EL (cell line): ENCODE data around the gene FCAMR.
"Not testable (repeated sequence)": the region's sequence is repeated elsewhere in the genome, so short reads cannot be mapped to it uniquely, and the experiment has no call there.

Source experiments
- DNase-seq: peaks from one replicate; pipeline ENCODE4 v3.0.0-alpha.2; 2016

The FCAMR gene

DNA sequence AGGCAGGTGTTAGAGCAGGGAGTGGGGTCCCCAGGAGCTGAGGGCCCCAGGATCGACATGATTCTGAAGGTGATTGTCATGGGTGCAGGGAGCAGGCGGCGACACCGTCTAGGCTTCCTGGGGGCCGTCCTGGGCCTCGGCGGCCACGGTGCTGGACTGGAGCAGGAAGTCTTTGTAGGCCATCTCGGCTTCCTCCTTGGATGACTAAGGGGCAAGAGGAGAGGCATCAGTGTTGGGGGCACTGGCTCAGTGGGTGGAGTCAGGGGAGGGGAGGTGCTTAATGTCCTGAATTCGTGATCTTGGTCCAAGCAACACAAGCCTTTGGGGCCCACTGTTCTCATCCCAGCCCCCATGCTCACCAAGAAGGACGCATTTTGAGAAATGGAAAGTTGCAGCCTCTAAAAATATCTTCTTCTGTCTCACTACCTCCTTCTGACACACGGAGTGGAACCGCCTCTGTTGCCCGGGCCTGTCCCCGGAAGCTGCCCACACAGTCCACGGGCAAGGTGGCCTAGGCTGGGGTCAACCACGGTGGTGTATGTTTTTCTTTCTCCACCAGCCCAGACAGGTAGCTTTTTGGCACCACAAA, 40.0 kb downstream of the FCAMR start:
- no peak for DNase-seq

DNA sequence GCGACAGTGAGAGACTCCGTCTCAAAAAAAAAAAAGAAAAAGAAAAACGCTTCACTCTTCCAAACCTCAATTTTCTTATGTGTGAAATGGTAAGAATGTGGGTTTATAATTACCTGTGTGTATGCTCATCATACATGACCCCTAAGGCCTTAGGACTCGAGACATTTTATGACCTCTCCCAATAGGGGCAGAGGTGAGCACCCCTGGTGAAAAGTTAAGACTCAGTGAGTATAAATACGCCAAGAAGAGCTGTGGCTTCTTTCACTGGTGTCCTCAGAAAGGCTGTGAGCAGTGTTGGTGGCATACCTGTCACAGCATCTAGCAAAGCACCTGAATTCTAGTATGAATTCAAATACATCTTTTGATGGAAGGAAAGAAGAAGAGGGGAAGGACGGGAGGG, 40.7 kb downstream of the FCAMR start:
- DNase-seq: no peak

DNA sequence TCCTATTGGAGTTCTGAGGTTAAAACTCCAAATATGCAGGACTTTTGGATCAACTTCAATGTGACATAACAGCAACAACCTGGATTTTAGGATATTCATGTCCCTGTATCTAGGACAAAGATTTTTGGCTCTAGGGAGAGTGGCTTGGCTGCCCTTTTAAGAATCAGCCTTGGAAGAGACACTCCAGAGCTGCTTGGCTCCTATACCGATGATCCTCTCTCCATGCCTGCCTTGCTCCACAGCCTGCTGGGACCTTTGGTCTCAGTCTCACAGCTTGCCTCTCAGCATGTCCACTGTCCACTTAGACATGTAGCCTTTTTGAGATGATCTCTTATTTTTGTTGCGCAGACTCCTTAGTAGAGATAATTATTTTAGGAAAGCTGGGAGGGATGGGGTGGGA, 44.0 kb downstream of the FCAMR start:
- no peak for DNase-seq

DNA sequence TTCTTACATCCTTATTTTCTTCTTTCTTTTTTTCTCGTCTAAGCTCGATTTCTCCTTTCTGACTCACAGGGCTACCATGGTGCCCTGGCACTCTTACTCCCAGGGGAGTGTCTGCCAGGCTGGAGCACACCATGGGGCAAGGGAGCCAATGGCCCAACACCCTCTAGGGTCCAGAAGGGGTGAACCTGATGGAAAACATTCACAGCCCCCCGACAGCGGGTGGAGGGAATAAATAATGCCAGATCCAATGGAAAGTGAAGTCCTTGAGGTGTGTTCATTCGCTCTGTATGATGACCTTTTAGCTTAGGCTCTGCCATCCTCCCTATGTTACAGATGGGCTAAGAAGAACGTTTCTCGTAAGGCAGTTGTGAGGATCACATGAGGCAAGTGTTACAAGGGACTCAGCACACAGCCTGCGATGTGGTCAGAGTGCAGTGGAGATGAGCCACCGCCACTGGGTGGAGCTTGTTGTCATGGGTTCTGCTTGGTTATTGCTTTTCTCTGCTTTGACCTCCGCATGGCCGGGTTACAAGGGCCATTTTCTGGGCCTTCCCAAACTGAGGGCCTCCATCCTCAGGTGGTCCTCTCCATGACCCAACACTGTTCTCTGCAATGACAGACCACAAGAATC, 45.0 kb downstream of the FCAMR start:
- no peak for DNase-seq

DNA sequence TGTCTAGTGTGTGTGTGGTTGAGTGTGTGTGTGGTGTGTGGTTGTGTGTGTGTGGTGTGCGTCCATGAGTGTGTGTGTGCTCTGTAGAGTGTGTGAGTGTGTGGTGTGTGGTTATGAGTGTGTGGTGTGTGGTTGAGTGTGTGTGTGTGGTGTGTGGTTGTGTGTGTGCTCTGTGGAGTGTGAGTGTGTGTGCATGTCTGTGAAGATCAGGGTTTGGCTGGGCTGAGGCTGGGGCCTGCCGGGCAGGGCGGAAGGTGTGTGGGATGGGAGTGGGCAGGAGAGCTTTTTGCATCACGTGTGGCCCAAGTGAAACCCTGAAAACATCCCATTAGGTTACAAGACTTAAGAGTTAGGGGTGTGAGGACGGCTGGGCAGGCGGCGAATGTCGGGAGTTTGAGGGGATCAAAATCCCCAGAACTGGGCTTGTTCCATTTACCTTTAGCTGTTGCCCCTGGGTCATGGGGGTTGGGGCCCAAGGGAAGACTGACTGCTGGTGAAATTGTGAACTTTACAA, 45.6 kb downstream of the FCAMR start:
- DNase-seq: no peak

DNA sequence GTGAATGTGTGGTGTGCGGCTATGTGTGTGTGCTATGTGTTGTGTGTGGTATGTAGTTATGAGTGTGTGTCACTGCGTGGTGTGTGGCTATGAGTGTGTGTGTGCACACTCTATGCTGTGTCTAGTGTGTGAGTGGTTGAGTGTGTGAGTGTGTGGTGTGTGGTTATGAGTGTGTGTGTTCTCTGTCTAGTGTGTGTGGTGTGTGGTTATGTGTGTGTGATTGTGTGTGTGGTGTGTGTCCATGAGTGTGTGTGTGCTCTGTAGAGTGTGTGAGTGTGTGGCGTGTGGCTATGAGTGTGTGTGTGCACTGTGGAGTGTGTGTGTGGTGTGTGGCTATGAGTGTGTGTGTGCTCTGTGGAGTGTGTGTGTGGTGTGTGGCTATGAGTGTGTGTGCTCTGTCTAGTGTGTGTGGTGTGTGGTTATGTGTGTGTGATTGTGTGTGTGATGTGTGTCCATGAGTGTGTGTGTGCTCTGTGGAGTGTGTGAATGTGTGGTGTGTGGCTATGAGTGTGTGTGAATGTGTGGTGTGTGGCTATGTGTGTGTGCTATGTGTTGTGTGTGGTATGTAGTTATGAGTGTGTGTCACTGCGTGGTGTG, 46.2 kb downstream of the FCAMR start:
- not testable (repeated sequence) for DNase-seq

DNA sequence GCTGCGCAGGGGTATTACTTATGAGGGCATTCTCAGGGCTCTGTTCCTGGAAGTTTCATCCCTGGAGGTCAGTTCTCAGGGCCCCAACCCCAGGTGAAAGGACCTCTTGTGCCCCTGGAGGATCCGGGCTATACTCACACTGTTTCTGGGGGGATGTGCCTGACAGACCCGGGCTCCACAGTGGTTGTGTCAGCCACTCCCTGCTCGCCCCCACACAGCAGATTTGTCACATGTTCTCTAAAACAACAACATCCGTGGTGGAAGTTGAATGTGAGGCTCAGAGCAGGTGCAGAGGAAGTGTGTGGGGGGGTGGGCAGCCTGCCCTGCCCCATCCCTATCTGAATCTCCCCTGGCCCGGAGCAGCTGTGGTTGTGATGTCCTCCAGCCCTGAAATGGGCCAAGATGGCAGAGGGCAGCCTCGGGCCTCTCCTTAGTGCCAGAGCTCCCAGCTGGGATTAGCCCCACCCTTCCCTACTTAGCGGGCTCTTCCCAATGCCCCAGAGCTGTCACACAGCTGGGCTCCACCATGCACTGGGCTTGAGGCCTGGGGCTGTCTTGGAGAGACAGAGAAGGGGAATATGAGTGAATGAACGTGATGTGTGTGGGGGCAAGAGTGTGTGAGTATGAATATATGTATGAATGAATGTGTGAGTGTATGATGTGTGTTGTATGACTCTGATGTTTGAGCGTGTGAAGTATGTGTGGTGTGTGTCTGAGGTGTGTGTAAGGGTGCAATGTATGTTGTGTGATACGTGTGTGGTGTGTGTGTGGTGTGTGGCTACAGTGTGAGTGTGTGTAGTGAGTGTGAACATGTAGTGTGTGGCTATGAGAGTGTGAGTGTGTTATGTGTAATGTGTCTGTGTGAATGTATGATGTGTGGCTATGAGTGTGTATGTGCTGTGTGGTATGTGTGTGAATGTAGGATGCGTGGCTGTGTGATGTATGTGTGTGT, 47.0 kb downstream of the FCAMR start:
- DNase-seq: no peak

DNA sequence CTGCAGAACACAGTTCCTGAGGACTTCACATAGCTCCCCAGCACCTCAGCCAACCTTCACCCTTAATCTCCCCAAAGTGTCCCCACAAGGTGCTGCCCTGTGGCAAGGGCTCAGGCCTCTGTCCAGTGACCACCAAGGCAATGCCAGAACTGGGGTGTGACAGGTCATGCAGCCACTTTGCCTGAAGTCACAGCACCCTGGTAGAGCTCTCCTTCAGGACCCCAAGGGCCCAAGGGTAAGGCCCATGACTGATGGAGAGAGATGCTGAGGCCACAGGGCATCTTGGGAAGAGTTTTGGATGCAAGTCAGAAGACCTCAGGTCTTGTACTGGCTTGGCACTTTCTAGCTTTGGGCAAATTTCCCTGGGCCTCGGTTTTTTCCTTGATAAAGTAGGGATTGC, 47.7 kb downstream of the FCAMR start:
- no peak for DNase-seq

DNA sequence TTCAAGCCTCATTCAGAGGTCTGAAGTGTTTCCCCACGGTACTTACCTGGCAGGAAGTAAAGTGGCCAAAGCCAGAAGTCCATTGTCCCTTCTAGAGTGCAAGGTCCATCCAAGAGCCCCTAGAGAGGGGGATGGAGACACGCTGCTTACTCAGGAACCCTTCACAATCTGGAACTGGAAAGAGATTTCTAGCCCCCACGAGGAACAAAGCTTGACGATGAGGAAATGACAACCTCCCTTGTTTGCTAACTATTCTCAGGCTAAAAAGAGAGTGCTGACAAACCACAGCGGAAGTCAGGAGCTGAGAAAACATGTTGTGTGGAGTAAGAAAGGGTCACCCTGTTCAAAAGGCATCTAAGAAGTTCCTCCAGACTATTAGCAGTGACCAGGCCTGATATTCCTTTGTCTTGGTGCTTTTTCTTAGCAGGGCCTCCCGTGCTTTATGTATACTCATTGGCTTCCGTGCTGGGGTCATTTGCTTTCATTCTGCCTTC, 48.4 kb downstream of the FCAMR start, which contains the start of gene FCMR:
Gene FCMR, minus strand, starts transcription at position 170 of the 494 bp plus-strand sequence. Its CDS starts 87 bp downstream, at position 83.
- DNase-seq: no peak

DNA sequence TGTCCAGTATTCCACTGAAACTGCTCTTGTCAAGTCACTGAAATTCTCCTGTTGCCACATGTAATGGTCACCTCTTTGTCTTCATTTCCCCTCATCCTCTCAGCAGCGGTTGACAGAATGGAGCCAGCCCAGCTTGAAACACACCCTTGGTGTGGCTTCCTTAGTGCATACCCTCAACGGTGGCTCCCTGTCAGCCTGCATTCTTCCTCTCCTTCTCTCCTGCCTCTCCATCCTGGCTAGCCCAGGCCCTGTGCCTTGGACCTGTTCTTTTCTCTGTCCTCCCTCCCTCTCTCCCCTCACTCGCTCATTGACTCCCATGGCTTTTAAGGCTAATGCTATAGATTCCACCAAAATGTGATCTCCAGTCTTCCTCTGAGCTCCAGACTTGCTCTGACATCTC, 52.2 kb downstream of the FCAMR start:
- DNase-seq: no peak

DNA sequence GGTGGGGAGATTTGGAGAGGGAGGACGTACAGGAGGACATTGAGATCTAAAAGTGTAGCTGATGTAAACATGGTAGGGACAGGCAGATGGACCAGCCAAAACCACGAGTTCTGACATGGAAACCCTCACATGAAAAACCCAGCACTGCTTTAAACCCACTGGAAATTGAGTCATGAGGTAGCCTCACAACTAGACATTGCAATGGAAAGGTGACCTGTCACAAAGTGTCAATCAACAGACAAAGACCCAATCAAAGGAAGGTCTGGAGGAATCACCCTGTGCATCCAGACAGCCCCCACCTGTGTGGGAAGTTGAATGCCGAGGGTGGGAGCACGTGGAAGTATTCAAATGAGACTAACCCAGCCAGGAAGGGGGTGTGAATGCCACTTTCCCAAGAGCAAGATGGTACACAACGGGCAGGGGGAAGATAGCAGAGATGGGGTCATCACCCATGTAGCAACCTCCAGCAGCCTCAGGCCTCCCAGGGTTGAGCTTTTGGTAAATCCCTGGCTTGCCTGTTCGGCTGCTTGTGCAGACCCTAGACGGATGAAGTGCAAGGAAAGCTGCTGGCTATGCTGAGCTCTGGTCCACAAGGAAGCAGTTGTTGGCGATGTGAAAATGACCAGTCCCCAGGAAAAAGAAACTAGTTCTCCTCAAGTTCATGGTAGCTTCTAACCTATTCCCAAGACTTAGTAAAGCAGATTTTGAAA, 54.1 kb downstream of the FCAMR start:
- no peak for DNase-seq

DNA sequence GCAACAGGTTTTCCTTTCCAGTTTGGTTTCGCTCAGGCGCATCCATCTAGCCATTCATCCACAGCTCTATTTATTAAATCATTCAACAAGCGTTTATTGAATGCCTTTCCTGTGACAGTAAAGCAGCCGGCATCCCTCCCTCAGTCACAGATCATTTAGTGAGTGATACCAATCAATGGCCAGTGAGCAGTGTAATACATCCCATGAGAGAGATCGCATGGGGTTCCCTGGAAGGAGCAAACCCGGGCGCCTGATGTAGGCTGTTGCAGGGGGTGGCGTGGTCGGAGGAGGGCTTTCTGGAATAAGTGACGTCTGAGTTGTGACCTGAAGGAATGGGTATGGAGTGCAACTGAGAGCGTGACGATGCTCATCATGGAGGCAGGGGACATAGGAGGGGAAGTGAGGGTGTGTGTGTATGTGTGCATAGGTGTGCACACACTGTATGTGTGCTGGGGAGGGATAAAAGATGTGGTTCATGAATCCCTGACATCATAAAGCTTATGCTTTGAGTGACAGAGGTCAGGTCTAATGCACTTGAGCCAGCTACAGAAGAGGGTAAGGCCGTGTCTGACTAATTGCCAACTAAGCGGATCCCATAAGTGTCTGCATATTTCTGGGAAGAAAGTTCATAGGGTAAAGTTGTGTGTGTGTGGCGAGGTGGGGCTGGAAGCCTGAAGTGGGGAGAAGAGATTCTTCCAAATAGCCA, 55.1 kb downstream of the FCAMR start:
- no peak for DNase-seq

DNA sequence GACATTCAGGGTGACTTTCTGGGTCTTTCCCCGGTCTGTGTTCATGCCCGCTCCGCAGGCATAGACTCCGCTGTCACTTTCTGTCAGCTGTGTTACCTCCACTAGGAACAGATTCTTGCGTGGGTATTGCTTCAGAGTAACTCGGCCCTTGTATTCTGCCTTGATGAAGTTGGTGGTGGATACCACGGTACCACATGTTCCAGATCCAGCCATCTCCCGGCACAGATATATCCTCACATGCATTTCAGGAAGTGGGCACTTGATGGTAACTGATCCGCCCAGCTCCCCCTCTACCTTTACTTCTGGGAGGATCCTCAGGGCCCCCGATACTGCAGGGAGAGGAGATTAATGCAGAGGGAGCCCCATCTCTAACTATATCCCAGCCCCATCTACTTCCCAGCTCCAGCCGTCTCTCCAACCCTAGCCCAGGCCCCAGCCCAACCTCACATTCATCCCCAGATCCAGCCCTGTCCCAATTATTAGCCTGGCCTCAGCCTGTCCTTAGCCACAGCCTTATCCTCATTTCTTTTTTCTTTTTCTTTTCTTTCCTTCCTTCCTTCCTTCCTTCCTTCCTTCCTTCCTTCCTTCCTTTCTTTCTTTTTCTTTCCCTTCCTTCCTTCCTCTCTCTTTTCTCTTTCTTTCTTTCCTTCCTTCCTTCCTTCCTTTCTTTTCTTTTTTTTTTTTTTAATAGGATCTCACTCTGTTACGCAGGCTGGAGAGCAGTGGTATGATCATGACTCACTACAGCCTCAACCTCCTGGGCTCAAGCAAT, 56.3 kb downstream of the FCAMR start:
- no peak for DNase-seq

DNA sequence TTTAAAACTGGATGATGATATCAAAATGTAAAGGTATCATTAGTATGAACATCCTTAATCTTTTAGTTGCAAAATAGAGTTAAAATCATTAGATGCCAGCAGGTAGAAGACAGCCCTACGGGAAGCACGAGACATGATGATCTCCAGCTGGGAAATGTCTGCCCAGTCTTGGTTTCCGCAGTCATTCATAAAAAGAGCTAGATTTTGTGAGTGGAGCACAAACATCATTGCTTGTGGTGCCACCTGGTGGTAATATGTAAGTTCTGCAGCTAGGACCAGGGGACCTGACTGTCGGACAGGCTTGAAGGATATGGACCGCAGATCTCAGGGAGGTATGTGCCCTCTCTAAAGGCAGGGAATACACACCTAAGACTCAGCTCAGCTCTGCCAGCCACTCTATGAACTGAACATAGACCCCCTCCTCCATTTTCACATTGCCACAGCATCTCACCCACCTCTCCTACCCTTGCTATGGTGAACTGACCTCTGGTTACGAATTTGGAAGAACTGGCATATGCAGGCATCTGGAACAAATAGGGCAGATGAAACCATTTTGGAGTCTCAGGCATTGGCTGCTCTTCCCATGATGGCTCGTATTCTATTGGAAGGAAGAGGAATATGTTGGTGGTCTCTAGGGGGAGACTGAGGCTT, 57.7 kb downstream of the FCAMR start:
- DNase-seq: peak; percentile 74

DNA sequence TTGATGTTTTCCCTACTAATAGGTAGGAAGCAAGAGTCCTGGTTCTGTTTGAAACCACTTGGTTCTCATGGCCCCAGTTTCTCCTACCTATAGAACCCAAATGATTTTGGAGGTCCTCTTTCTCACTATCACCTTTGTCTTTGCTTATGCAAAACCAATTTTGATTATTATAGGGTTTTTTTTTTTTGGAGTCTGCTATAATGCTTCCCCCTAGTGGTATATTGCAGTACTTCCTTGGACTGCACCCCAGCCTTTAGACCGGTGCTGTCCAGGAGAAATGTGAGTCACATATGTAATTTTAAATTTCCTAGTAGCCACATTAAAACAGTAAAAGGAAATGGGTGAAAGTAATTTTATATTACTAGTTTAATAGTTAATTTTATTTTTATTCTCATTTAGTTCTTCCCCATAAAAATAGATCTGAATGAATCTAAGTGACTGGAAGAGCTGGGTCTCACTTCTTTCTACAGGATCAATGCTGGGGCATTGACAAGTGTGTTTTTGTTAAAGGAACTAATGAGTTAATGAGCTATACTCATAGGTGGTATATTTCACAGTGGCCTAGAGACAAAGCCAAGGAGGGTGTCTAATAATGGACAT, 59.1 kb downstream of the FCAMR start:
- peak; percentile 70 for DNase-seq

DNA sequence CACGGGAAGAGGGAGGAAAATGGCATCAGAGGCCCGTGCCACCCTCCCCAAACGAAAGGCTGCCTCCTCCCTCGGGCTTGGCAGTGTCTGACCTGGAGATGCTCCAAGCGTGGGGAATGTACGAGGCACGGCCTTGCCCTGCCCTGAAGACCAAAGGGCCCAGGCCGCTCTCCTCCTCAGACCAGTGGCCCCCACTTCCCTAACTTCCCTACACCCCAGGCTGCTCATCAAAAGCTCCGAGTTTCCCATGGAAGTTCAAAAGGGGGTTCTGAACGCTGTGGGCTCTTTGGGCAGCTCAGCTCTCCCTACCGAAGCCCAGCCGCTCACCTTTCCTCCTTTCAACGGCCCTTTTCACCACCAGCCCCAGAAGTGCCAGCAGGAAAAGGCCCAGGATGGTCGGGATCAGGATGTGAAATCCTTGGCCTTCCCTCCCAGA, 60.4 kb downstream of the FCAMR start:
- no peak for DNase-seq

DNA sequence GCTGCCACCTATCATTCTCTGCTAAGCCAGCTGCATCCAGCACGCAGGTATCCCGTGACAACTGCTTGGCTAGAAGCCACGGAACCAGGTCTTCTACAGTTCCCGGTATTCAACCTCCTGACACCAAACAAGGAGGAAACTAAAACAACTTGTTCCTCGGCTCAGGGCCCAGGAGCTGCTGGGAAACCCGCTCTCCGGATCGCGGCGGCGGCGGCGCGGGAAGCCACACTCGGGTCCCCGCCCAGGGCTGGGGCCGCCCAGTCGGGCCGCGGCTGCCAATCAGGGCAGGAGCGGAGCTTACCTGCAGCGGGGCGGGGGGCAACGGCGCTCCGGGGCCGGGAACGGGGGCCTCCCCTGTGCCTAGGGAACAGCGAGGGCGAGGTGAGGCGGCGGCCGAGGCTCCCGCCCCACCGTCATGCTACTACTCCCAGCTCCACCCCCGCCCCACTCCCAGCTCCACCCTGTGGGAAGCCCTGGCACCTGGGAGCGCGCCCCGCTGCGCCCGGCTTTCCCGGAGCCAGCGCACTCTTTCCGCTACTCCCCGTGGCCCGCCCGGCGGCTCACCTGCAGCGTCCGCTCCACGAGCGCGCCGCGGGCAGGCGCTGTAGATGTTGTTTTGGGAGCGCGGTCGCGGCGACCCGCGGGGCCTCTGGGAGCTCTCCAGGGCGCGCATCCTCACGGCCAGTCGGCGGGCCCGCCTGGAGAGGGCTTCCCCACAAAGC, 60.9 kb downstream of the FCAMR start:
- peak; percentile 17 for DNase-seq

DNA sequence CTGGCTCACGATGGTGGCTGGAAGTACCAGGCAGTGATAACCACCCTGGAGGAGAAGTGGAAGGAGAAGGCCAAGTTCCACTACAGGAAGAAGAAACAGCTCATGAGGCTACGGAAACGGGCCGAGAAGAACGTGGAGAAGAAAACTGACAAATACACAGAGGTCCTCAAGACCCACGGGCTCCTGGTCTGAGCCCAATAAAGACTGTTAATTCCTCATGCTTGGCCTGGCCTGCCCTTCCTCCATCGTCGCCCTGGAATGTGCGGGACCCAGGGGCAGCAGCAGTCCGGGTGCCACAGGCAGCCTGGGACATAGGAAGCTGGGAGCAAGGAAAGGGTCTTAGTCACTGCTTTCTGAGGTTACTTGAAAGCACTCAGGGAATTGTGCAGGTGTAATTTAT, 62.2 kb downstream of the FCAMR start:
- DNase-seq: peak; percentile 16
